ENCODE data around the gene NSG2. TPM values are rescaled to one million over a fixed set of nuclear protein-coding genes. Genes with fewer than 3 reads are reported as not detected.

Gene NSG2
- total RNA-seq, 1 experiment from 2014 or later, result not detected

DNA sequence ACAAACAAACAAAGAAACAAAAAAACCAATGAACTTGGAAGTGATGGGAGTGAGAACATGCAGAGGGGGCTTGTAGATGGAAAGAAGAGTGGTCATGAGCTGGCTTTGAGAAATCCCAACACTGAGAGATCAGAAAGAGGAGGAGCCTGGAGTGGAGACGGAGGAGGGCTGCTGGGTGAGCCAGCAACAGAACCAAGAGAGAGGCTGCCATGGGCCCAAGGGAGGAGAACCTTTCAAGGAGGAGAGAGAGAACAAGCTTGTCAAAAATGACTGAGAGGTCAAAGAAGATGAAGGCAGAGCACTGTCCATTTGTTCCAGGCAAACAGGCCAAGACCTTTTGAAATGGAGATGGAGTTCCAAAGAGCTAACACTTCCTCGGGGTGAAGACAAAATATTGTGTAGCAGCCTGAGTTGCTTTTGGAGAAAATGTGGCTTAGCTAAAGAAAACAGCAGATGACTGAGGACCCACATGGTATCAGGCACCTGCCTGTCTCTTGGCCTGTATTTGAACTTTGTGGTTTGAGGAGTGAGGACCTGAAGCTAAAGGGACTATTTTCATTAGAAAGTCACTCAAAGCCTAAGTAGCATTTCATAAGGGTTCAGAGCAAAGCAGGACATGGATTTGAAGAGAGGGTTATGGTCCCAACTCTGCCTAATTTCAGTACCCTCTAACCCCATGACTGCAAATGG, 13.1 kb downstream of the NSG2 start:
- no peak overlapping the region for H3K9ac ChIP-seq (ENCODE audit: extremely low read depth, insufficient read length, low read length)
- Mint-ChIP-seq H3K4me3 (no peak overlapping the region), H3K27me3 (ENCODE audit: low read depth) (peaks cover 14% of the 10 kb centered on the region), H3K27ac (no peak overlapping the region; a peak in 1 of 7 replicates), H3K4me1 (no peaks in the 10 kb centered on the region), H3K36me3 (ENCODE audit: insufficient read depth in 1 of 3, low read depth in 3 of 3) (no peaks in the 10 kb centered on the region), H3K9me3 (no peaks in the 10 kb centered on the region)
- H3K18ac ChIP-seq (ENCODE audit: insufficient read length, low read depth, low read length), result no peak overlapping the region
- H4K20me1 ChIP-seq (ENCODE audit: control insufficient read depth, insufficient read depth, insufficient read length), result no peaks in the 10 kb centered on the region
- H3K4ac ChIP-seq (ENCODE audit: low read depth, low read length), result no peak overlapping the region
- no peak overlapping the region for H4K8ac ChIP-seq (replicated peaks; ENCODE audit: insufficient read length, low read depth, low read length)
- no peaks in the 10 kb centered on the region for H3K79me2 ChIP-seq (ENCODE audit: insufficient read depth, low read length)
- H3K23ac ChIP-seq (ENCODE audit: insufficient read length, low read depth, low read length), result no peak overlapping the region
- no peak overlapping the region for H4K91ac ChIP-seq (ENCODE audit: insufficient read length, low read depth, low read length)
- H2AFZ ChIP-seq (ENCODE audit: low read length), result no peak overlapping the region
- H2BK15ac ChIP-seq (ENCODE audit: low read depth, low read length), result no peak overlapping the region
- H2BK120ac ChIP-seq (ENCODE audit: low read depth, low read length, poor library complexity, severe bottlenecking), result no peak overlapping the region
- no peak overlapping the region for H2AK5ac ChIP-seq (ENCODE audit: insufficient read length, low read length)
- no peak overlapping the region for H3K14ac ChIP-seq (ENCODE audit: insufficient read depth, low read length)
- H3K23me2 ChIP-seq (ENCODE audit: insufficient read length, low read depth, low read length, poor library complexity, severe bottlenecking), result no peaks in the 10 kb centered on the region
- no peak overlapping the region for H2BK5ac ChIP-seq (ENCODE audit: insufficient read length, low read length)
- H3K4me1 ChIP-seq (ENCODE audit: insufficient read depth, low read length), result no peaks in the 10 kb centered on the region
- DNase-seq, result no peak
- H3K4me2 ChIP-seq (ENCODE audit: insufficient read depth, insufficient read length, low read length), result no peak overlapping the region
- no peak overlapping the region for H2BK20ac ChIP-seq (ENCODE audit: low read depth, low read length, poor library complexity, severe bottlenecking)
- no peaks in the 10 kb centered on the region for H3K79me1 ChIP-seq (ENCODE audit: insufficient read depth, low read depth, low read length, poor library complexity, severe bottlenecking)
- TF ChIP-seq, protein P1, sequence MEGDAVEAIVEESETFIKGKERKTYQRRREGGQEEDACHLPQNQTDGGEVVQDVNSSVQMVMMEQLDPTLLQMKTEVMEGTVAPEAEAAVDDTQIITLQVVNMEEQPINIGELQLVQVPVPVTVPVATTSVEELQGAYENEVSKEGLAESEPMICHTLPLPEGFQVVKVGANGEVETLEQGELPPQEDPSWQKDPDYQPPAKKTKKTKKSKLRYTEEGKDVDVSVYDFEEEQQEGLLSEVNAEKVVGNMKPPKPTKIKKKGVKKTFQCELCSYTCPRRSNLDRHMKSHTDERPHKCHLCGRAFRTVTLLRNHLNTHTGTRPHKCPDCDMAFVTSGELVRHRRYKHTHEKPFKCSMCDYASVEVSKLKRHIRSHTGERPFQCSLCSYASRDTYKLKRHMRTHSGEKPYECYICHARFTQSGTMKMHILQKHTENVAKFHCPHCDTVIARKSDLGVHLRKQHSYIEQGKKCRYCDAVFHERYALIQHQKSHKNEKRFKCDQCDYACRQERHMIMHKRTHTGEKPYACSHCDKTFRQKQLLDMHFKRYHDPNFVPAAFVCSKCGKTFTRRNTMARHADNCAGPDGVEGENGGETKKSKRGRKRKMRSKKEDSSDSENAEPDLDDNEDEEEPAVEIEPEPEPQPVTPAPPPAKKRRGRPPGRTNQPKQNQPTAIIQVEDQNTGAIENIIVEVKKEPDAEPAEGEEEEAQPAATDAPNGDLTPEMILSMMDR (conservative IDR thresholded peaks at IDR 0.05), result no peak
- no peak overlapping the region for H3K27ac ChIP-seq (ENCODE audit: insufficient read length, low read depth, low read length)
- no CpG with 5 or more reads among the region's 2 CpGs for WGBS (ENCODE audit: extremely low coverage, insufficient read length, low lambda C conversion rate)
- H3K27me3 ChIP-seq (ENCODE audit: insufficient read depth, low read length), result no peaks in the 10 kb centered on the region
- H3T11ph ChIP-seq (ENCODE audit: low read length), result no peak overlapping the region
- H4K5ac ChIP-seq (ENCODE audit: insufficient read length, low read depth, low read length), result no peak overlapping the region
- no peak overlapping the region for H2BK12ac ChIP-seq (ENCODE audit: insufficient read length, low read depth, low read length)
- no peaks in the 10 kb centered on the region for H3K9me3 ChIP-seq (ENCODE audit: control insufficient read depth, low read depth, low read length)
- no peak overlapping the region for H3K56ac ChIP-seq (ENCODE audit: insufficient read length, low read depth, low read length)
